ENCODE measurements around the gene PCDHGA4. TPM values are rescaled to one million over a fixed set of nuclear protein-coding genes. Genes with fewer than 3 reads are reported as not detected.

PCDHGA4 gene
- total and polyA plus RNA-seq, 2 of the 13 experiments (the other 11 are each of a cell fraction or from before 2014, with no cell fraction given) = 0.49 to 0.58 TPM

GRCh38 chr5:141320225-141321169 is 34.3 kb upstream of the PCDHGA4 start, which contains the start of gene TAF7 (continued):
- peak; percentile 94 for TF ChIP-seq ZNF607 (CRISPR knock-in tag; IDR thresholded peaks at IDR 0.05; ENCODE audit: borderline replicate concordance)
- TF ChIP-seq POGZ (CRISPR knock-in tag; IDR thresholded peaks at IDR 0.05) = peak; percentile 84
- TF ChIP-seq MLLT10 (CRISPR knock-in tag; IDR thresholded peaks at IDR 0.05) = no peak
- no peak for TF ChIP-seq ZNF790 (CRISPR knock-in tag; IDR thresholded peaks at IDR 0.05; ENCODE audit: borderline replicate concordance)
- TF ChIP-seq SOX5 (CRISPR knock-in tag; IDR thresholded peaks at IDR 0.05; ENCODE audit: borderline replicate concordance) = peak; percentile 26; the same call in 1 of the 2 replicates
- no peak for TF ChIP-seq ZNF282 (IDR thresholded peaks at IDR 0.05; ENCODE audit: partially characterized antibody)
- TF ChIP-seq BHLHE40 (IDR thresholded peaks at IDR 0.05; ENCODE audit: low read length) = no peak
- TF ChIP-seq ETV5 (CRISPR knock-in tag; IDR thresholded peaks at IDR 0.05; ENCODE audit: borderline replicate concordance) = peak; percentile 77
- TF ChIP-seq BORCS8-MEF2B (CRISPR knock-in tag; IDR thresholded peaks at IDR 0.05) = peak; percentile 88
- TF ChIP-seq KDM6A (CRISPR knock-in tag; IDR thresholded peaks at IDR 0.05; ENCODE audit: low read depth) = no peak

GRCh38 chr5:141322261-141322660 is 32.6 kb upstream of the PCDHGA4 start:
- WGBS (ENCODE audit: low lambda C conversion rate) = 47% methylated on average over 3 of the region's 3 CpGs
- TF ChIP-seq PLSCR1 (CRISPR knock-in tag; IDR thresholded peaks at IDR 0.05; ENCODE audit: borderline replicate concordance) (no peak), ZFP36L1 (CRISPR knock-in tag; IDR thresholded peaks at IDR 0.05) (no peak), CENPT (CRISPR knock-in tag; IDR thresholded peaks at IDR 0.05; ENCODE audit: low read depth) (no peak), SALL1 (CRISPR knock-in tag; IDR thresholded peaks at IDR 0.05) (no peak), ZNF431 (CRISPR knock-in tag; IDR thresholded peaks at IDR 0.05; ENCODE audit: borderline replicate concordance, low read depth) (no peak), HNRNPH1 (optimal IDR thresholded peaks at IDR 0.05; ENCODE audit: low read depth, low read length) (no peak), SIN3A (IDR thresholded peaks at IDR 0.05; ENCODE audit: borderline replicate concordance, low read depth, low read length) (no peak), ZNF678 (CRISPR knock-in tag; IDR thresholded peaks at IDR 0.05) (no peak), ZSCAN12 (CRISPR knock-in tag; IDR thresholded peaks at IDR 0.05) (no peak), RBM39 (IDR thresholded peaks at IDR 0.05; ENCODE audit: low read depth, low read length, poor library complexity, severe bottlenecking) (no peak)
- TF ChIP-seq, protein P1, sequence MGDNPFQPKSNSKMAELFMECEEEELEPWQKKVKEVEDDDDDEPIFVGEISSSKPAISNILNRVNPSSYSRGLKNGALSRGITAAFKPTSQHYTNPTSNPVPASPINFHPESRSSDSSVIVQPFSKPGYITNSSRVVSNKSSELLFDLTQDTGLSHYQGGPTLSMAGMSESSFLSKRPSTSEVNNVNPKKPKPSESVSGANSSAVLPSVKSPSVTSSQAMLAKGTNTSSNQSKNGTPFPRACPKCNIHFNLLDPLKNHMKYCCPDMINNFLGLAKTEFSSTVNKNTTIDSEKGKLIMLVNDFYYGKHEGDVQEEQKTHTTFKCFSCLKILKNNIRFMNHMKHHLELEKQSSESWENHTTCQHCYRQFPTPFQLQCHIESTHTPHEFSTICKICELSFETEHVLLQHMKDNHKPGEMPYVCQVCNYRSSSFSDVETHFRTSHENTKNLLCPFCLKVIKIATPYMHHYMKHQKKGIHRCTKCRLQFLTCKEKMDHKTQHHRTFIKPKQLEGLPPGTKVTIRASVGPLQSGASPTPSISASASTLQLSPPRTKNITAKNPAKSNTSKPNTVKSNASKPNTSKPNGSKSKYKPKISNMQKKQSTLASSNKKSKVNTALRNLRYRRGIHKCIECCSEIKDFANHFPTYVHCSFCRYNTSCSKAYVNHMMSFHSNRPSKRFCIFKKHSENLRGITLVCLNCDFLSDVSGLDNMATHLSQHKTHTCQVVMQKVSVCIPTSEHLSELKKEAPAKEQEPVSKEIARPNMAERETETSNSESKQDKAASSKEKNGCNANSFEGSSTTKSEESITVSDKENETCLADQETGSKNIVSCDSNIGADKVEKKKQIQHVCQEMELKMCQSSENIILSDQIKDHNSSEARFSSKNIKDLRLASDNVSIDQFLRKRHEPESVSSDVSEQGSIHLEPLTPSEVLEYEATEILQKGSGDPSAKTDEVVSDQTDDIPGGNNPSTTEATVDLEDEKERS (CRISPR knock-in tag; IDR thresholded peaks at IDR 0.05) = no peak

More at GRCh38 chr5:141322261-141322660, 32.6 kb upstream of the PCDHGA4 start:
- Histone ChIP-seq H3K27ac (ENCODE audit: extremely low read length, insufficient read depth, low read length) (no peak overlapping the region), H4K20me1 (ENCODE audit: insufficient read depth, low read length) (no peaks in the 10 kb centered on the region), H3K4me1 (ENCODE audit: insufficient read depth, low read length) (peaks cover 31% of the 10 kb centered on the region), H3K4me2 (ENCODE audit: low read depth, low read length) (no peak overlapping the region), H2AFZ (ENCODE audit: low read length) (no peak overlapping the region), H3K4me3 (replicated peaks in 1 of 3; ENCODE audit: insufficient read depth in 1 of 3, low read depth in 2 of 3, low read length in 3 of 3) (no peak overlapping the region), H3K9ac (ENCODE audit: insufficient read depth, low read depth, low read length) (no peak overlapping the region), H3K79me2 (ENCODE audit: insufficient read depth, low read length) (peaks cover 23% of the 10 kb centered on the region), H3K9me3 (ENCODE audit: low read length) (peaks cover 26% of the 10 kb centered on the region), H3K27me3 (ENCODE audit: control insufficient read depth in 1 of 2, insufficient read depth in 2 of 2, low read length in 2 of 2) (no peaks in the 10 kb centered on the region; a peak in 1 of 5 replicates), H3K36me3 (replicated peaks in 1 of 2; ENCODE audit: control insufficient read depth in 1 of 2, insufficient read depth in 2 of 2, low read length in 2 of 2) (peaks cover 4 to 14% of the 10 kb centered on the region in 2 experiments)
- FAIRE-seq = no peak
- ChIA-PET POLR2A (no interaction called here), CTCF (ENCODE audit: low intra/inter-chr PET ratio, low total read pairs) (no interaction called here)
- in situ Hi-C loops (cut with HindIII; ENCODE audit: extremely low pct_ligation_motif_present, low pct_unique_long_range_greater_than_20kb) = no loop called here
- intact Hi-C loops (cut with micrococcal nuclease; ENCODE audit: unreplicated experiment) = no loop called here
- BruUV-seq (replicated peaks) = no TSS peak
- no peak for ATAC-seq
- DNase-seq (ENCODE audit: low spot score) = no peak

All from HepG2 (cell line).